ENCODE data around the gene ZNF575.

The ZNF575 gene, protein sequence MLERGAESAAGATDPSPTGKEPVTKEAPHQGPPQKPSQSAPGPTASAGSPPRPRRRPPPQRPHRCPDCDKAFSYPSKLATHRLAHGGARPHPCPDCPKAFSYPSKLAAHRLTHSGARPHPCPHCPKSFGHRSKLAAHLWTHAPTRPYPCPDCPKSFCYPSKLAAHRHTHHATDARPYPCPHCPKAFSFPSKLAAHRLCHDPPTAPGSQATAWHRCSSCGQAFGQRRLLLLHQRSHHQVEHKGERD

DNA sequence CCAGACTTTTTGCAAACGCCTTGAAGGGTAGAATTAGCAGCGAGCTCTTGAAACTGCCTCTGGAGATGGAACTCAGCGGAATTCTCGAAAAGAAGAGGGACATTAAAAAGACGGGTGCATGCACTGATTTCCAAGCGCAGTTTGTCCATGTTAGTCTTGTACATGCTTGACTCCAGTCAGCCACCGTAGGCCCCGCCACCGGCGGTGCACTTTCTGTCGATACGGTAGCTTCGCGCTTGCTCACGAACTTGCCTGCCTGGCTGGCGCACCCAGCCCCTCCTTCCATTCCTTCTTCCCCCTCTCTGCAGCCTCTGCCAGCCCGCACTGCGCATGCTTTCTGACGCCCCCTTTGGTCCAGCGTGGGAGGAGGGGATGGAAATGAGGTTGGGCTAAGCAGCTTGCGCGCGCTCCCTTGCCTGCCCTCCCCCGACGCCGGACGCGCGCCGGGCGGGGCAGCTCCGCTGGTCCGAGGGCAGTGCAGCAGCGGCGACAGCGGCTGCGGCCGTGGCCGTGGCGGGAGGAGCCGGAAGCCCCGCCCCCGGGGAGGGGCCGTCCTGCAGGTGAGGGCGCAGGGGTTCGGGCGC is at the start of gene ZNF575:
ZNF575 (plus strand) TSS at position 227 of the 584 bp plus-strand sequence. CDS start 1,235 bp downstream, outside the sequence.
- peak; percentile 86 to 89 for DNase-seq (ENCODE audit: low read depth in 2 of 2)

DNA sequence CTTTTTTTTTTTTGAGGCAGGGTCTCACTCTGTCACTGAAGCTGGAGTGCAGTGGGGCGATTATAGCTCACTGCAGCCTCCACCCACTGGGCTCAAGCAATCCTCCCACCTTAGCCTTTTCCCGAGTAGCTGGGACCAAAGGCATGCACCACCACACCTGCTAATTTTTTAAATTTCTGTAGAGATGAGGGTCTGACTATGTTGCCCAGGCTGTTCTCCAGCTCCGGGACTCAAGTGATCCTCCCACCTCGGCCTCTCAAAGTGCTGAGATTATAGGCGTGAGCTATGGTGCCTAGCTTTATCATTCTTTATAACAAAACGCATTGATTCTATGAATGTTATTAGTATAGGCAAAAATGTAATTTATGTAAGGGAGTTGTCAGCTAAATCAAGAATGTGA is 49.7 kb upstream of the ZNF575 start:
- DNase-seq (ENCODE audit: low read depth in 2 of 2): no peak

DNA sequence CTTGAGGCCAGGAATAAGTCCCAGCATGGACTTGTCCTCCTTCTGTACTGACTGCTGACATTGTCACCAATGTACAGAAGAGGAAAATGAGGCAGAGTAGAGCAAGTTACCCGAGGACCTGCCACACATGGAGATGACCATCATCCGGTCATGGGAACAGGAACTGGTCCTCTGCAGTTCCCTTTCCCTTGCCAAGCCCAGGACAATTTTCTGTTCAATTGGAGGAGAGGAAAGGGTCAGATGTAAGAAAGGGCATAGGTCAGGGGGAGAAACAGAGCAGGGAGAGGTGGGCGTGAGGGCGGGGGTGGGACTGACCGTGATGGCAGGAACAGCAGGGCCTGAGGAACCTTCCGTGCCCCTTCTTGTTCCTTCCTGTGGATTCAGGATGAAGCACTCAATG is 47.0 kb upstream of the ZNF575 start:
- no peak for DNase-seq (ENCODE audit: low read depth in 2 of 2)

DNA sequence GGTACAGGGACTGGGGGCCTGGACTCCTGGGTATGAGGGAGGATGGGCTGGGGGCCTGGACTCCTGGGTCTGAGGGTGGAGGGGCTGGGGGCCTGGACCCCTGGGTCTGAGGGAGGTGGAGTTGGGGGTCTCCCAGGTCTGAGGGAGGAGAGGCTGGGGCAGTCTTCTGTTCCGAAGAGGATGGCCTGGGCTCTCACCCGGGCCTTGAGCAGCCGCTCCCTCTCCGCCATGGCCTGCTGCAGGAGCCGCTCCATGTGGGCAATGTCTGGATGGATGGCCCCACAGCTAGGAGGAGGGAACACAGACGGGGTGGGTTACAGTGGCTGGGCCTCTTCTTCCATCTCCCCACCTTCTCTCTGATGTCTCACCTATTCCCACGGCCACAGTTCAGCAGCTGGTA is 46.6 kb upstream of the ZNF575 start:
- no peak for DNase-seq (ENCODE audit: low read depth in 2 of 2)

DNA sequence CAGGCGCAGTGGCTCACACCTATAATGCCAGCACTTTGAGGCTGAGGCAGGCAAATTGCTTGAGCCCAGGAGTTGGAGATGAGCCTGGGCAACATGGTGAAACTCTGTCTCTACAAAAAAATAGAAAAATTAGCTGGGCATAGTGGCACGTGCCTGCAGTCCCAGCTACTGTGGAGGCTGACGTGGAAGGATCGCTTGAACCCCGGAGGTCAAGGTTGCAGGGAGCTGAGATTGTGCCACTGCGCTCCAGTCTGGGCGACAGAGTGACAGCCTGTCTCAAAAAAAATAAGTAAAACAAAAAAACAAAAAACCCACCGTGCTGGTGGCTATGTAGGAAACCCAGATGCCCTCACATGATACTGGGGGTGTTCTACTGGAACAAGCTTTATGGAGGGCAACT is 44.8 kb upstream of the ZNF575 start:
- DNase-seq (ENCODE audit: low read depth in 2 of 2): no peak

DNA sequence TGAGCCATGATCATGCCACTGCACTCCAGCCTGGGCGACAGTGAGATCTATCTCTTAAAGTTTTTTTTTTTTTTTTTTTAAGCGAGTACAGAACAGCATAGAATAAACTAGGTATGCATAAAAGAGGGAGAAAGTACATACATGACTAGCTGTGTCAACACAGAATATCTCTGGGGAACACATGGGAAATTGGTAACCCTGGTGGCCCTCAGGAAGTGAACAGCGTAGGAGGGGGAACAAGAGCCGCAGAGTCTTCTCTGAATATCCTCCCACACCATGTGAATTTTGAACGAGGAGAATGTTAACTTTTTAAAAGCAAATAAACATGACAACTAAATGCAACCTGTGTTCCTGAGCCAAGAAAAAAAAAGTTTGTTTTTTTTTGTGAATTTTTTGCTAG is 43.7 kb upstream of the ZNF575 start:
- DNase-seq (ENCODE audit: low read depth in 2 of 2): no peak

DNA sequence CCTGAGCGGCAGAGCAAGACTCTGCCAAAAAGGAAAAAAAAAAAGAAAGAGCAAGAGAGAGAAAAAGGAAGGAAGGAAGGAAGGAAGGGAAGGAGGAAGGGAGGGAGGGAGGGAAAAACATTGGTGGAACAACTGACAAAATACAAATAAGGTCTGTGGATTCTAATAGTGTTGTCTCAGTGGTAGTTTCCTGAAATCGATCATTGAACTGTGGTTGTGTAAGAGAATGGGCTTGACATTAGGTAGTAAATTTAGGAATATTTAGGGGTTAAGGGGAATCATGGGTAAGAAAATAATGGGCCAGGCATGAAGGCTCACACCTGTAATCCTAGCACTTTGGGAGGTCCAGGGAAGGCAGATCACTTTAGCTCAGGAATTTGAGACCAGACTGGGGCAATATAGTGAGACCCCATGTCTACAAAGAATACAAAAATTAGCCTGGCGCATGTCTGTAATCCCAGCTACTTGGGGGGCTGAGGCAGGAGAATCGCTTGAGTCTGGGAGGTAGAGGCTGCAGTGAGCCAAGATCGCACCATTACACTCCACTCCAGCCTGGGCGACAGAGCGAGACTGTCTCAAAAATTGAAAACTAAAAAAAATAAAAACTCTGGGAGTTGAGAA is 42.9 kb upstream of the ZNF575 start:
- DNase-seq (ENCODE audit: low read depth in 2 of 2): no peak

DNA sequence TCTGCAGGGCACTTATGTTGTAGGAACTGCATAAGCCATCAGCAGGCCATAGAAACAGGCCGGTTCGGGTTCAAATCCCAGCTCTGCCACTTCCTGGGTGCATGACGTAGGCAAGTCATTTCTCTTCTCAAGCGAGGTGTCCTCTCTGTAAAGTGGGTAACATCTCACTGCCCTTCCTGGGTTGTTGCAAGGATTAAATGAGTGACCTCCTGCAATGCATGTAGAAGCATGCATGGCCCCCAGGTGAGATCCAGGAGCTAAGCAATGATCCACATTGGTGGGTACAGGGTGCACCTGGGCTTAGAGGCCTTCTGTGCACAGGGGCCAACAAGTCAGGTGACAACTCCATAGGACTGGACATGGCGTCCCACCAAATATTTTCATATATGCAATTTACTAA is 42.2 kb upstream of the ZNF575 start:
- DNase-seq (ENCODE audit: low read depth in 2 of 2): no peak

DNA sequence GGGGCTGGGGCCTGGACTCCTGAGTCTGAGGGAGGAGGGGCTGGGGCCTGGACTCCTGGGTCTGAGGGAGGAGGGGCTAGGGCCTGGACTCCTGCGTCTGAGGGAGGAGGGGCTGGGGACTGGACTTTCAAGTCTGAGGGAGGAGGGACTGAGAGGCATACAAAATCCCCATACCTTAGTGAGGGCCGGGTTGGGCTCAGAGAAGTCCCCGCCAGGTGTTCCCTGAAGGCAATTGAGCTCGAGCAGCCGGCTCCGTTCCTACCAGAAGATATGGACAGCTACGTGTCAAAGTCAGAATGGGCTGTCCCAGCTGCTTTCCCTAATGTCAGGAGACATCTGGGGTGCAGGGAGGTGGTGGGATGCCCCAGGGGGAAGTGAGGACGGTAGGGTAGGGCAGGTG is 37.9 kb upstream of the ZNF575 start:
- DNase-seq (ENCODE audit: low read depth in 2 of 2): no peak

DNA sequence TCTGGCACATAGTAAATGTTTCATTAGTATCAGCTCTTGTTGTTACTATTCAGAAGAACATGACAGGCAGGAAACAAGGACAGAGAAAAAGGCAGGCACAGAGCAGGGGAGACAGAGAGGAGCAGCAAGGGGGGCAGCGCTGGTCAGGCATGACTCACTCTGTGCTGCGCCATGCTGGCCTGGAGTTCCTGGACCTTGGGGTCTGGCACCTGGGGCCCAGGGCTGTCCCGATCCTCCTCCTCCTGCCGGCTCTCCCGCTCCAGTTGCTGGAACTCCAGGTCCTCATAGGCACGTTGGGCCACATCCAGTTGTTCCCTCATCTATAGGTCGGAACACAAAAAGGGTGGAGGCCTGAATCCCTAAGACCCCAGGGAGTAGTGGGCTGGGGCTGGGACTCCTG is 36.0 kb upstream of the ZNF575 start:
- no peak for DNase-seq (ENCODE audit: low read depth in 2 of 2)

DNA sequence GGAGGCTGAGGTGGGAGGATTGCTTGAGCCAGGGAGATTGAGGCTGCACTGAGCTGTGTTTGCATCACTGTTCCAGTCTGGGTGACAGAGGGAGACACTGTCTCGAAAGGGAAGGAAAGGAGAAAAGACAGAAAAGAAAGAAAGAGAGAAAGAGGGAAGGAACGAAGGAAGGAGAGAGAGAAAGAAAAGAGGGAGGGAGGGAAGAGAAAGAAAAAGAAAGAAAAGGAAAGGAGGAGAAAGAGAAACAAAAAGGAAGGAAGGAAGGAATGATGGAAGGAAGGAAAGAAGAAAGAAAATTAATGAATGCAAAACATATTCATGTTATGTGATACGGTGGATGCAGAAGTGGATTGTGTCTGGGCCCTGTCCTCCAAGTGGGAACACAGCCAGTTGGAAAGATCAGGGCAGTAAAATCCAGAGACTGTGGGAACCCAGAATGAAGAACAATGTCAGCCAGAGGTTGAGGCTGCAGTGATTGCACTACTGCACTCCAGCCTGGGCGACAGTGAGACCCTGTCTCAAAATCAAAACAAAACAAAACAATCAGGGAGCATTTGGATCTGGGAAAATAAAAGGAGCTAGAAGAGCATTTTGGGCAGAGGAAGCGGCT is 34.6 kb upstream of the ZNF575 start:
- DNase-seq (ENCODE audit: low read depth in 2 of 2): no peak

DNA sequence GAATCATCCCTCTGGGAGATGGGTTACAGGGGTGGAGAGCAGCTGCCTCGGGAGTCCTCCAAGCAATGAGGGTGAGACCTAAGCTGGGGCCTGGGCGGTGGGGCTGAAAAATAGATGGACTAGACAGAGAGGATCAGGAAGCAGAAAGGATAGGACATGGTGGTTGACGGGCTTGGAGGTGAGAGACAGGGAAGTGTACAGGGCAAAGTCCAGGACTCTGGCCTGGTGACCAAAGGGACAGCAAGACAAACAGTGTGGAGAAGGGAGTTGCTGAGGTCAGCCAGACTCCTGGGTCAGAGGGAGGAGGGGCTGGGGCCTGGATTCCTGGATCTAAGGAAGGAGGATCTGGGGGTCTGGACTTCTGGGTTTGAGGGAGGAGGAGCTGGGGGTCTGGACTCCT is 33.9 kb upstream of the ZNF575 start:
- no peak for DNase-seq (ENCODE audit: low read depth in 2 of 2)

DNA sequence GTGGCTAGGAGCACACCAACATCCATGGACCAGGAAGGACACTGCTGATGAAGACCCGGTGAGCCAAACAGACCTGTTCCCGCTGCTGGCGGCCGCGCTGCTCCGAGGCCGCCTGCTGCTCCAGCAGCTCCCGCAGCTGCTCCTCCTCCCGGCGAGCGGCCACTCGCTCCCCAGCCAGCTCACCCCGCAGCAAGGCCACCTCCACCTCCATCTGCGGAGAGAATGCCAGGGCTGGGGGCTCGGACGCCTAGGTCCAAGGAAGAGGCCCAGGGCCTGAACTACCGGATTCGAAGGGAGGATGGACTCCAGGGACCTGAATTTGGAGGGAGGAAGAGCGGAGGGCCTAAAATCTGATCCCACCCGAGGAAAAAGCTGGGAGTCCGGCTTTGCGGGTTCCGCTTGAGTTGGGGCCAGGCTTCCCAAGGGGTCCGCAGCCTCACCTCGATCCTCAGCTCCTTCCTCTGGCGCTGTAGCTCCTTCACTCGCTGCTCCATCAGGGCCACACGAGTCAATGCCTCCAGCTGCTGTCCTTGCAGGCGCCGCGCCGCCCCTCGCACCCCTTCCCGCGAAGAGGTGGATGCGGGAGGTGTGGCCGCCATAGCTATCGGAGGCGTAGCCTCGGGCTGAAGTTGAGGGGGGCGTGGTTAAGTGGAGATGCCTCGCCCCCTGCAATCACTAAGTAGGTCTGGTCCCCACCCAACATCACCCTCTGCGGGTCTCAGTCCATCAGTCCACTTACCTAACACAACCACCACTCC is 31.1 kb upstream of the ZNF575 start:
- DNase-seq (ENCODE audit: low read depth in 2 of 2): no peak

DNA sequence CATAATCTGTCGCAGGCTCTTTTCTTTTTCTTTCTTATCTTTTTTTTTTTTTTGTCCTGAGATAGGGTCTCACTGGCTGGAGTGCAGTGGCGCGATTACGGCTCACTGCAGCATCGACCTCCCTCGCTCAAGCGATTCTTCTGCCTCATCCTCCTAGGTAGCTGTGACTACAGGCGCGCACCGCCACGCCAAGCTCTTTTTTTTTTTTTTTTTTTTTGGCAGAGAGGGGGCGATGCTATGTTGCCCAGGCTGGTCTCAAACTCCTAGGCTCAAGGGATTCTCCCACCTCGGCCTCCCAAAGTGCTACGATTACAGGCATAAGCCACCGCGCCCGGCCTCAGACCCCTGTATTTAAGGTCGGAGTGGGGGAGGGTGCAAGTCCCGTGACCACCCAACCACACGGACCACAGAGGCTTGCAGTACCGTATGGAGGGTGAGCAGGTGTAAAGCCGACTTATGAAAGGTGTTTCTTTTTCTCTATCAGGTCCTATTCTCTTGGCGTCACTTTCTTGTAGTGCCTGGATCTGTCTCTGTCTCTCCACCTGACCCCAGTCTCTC is 30.5 kb upstream of the ZNF575 start:
- no peak for DNase-seq (ENCODE audit: low read depth in 2 of 2)

DNA sequence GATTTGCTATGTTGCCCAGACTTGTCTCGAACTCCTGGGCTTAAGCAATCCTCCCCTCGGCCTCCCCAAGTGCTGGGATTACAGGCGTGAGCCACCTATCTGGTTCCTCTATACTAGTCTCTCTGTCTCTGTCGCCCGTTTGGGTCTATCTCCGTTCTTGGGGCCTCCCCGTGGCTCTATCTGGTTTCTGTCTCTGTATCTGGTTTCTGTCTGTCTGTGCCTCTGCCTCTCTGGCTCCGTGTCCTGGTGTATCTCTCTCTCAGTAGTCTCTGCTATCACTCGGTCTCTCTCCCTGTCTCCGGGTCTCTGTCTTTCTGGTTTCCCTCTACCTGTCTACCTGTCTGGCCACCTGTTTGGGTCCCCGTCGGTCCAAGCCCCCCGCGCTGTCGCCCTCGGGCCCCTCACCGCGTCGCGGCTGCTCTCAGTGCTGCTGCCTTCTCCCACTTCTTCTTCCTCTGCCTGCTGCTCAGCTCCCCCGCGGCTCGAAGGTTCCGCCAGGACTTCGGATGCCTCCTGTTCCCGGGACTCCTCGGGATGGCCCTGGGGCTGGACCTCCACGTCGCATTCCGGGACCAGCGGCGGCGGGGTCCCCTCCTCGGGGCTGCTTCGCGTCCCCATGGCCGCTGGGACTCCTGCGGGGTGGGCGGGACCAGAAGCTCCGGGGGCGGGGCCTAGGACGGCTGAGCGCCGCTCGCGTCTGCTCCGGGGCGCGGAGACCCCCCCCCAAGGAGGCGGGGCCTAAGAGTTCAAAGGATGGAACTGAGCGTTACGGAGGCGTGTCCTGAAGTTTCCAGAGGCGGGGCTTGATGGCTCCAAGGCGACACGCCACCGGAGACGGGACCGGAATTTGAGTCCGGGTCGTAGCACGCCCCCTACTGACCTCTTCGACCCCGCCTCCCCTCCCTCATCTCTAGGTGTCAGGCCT is 29.2 kb upstream of the ZNF575 start:
- peak; percentile 94 to 100 for DNase-seq (ENCODE audit: low read depth in 2 of 2)

DNA sequence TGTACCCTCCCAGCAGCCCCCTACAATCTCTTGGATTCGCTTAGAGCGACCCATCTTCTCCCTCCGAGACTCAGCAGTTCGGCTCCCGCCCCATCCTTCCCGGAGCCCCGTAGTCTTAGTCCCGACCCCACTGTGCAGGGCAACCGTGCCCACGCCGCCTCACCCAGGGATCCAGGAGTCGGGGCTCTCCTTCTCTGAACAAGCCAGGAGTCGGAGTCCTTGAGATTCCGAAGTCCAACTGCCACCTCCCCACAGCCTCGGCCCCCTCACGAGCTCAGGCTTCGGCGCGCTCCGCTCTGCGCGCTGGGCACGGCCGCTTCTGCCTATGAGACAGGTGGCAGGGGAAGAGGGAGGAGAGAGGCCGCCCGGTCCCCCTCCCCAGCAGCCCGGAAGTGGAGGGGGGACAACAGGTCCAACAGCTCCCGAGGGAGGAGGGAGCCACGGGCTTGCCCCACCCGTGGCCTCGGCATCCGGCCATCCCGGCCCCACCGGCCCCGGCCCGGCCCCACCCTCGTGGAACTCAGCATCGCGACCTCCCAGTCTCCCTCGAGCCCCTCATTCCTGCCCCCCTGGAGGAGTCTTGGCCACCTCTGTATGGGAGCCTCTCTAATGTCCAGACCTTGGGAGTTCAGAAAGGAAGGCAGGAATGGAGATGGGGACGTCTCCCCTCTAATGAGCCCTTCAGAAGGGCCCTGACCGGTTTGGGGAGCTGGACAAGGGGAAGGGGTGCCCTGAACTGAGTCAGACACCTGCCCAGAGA is 28.4 kb upstream of the ZNF575 start, which contains the start of gene PHLDB3:
PHLDB3 (minus strand) TSS at position 321 of the 760 bp plus-strand sequence. CDS start 628 bp downstream, outside the sequence.
- DNase-seq (ENCODE audit: low read depth in 2 of 2): peak in 1 of 2 donors; percentile 41

DNA sequence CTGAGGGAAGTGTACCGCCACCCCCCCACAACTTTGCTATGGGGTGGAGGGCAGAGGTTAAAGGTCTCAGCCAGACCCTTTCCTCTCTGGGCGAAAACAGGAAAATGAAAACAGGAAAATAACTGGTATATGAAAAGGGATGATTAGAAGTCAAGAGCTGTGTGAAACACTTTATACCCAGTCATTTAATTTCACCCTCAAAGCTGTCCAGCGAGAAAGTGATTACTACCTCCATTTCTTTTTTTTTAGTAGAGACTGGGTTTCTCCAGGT is 27.9 kb upstream of the ZNF575 start:
- DNase-seq (ENCODE audit: low read depth in 2 of 2): no peak

DNA sequence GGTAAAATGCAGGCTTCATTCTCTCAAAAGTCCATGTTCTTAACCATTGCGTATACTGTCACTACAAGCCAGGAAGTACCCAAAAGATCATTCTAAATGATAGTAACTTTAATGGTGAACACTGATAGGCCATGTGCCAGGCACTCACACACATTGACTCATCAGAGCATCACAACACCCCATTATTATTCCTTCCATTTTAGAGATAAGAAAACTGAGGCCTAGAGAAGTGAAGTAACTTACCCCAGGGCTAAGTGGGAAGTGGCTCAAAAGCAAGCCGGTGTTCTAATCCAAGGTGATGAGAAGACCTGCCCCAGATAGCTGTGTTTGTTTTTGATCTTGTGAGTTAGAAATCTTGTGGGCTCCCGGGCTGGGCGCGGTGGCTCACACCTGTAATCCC is 27.0 kb upstream of the ZNF575 start:
- DNase-seq (ENCODE audit: low read depth in 2 of 2): no peak

DNA sequence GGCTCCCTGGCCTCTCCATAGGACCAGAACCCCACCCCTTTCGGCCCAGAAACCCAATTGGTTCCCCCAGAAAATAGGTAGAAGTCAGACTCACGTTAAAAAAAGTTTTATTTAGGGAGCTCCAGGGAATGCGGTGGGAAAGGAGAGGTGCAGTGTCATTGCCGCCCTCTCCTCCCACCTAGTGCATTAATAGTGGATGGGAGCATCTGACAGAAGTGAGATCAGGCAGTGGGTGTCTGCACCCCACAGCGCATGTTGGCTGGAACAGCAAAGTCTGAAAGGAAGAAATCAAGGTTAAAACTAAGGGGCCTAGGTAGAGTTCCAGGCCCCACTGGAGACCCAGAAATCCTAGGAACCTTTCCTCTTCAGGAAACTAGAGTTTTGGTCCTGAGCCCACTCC is 26.4 kb upstream of the ZNF575 start:
- DNase-seq (ENCODE audit: low read depth in 2 of 2): no peak

DNA sequence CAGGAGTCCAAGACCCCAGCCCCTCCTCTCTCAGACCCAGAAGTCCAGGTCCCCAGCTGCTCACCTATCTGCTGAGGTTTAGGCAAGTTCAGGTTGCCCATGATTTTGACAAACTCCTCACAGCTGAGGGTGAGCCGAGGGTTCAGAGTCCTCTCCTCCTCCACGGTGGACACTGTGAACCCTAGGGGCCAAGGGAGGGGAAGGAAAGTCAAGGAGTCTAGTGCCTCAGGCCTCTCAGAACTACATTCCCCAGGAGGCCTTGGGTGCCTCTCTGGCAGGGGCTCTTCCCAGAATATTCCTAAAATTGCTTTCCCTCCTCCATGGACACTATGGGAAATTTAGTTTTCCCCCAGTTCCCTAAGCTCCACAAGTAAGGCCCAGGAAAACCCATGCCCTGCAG is 25.1 kb upstream of the ZNF575 start:
- DNase-seq (ENCODE audit: low read depth in 2 of 2): no peak
